HCT116 (cell line): ENCODE data around the gene CNPY2. TPM values are rescaled to one million over a fixed set of nuclear protein-coding genes. Genes with fewer than 3 reads are reported as not detected.
"Not testable (repeated sequence)": the region's sequence is repeated elsewhere in the genome, so short reads cannot be mapped to it uniquely, and the experiment has no call there.

Experiments
- ATAC-seq: fragments of 200-7000 bp; cut with Tn5 transposase; 2 replicates; pipeline ENCODE4 v1.9.1; 2020; ENCODE audit warnings: mild to moderate bottlenecking, moderate library complexity
- BruUV-seq: library from RNA; stranded (reverse); fragments of 400-500 nt; replicated peaks from 2 replicates; lab custom pipeline; 2021; lab: Mats Ljungman, UMichigan
- CTCF ChIA-PET: fragments of 300-600 bp; sonication (Branson Sonifier 250); formaldehyde crosslinking; loops from one replicate; lab custom pipeline; 2021; ENCODE audit warnings: antibody characterized with exemption; lab: Charles Lee
- POLR2A ChIA-PET: fragments of 300-600, 350-600 bp; sonication (Branson Sonifier 250); formaldehyde crosslinking; loops from one replicate; lab custom pipeline; 2021; ENCODE audit warnings: antibody characterized with exemption; lab: Charles Lee
- RAD21 ChIA-PET, 2 experiments: fragments of 300-600 bp; sonication (Branson Sonifier 250); formaldehyde crosslinking; loops; one replicate each; lab custom pipeline; 2023; ENCODE audit warnings: low total read pairs in 2 of 2; ENCODE audit not compliant: uncharacterized antibody in 2 of 2, unreplicated experiment in 2 of 2, low non-redundant PET in 1 of 2; lab: Charles Lee
- DNase-seq: peaks from one replicate; pipeline ENCODE4 v3.0.0-alpha.2; 2010; ENCODE audit warnings: low read depth, low spot score
- H2AFZ ChIP-seq: fragments of 200-600 bp; shearing (Covaris generic), sonication (generic); 2 replicates; pipeline ENCODE4 v1.6.1; 2017; ENCODE audit warnings: low read depth, mixed run types, mixed read lengths, antibody characterized with exemption, low read length; ENCODE audit not compliant: poor library complexity, severe bottlenecking
- H3K27ac ChIP-seq: 2 replicates; pipeline ENCODE4 v1.5.1; 2012; ENCODE audit warnings: low read depth, low read length
- H3K27me3 ChIP-seq: fragments of 200-600 bp; sonication (generic); 2 replicates; pipeline ENCODE4 v1.6.1; 2016; ENCODE audit warnings: mixed run types, low read length, mixed read lengths; ENCODE audit not compliant: insufficient read depth
- H3K36me3 ChIP-seq, 2 experiments: fragments of 200-500 bp in 1 of 2; fragments of 200-600 bp in 1 of 2; sonication (Bioruptor generic) in 1 of 2; sonication (generic) in 1 of 2; 2 replicates each; pipeline versions ENCODE4 v1.5.1 to v1.6.1; 2014 to 2016; ENCODE audit warnings: low read length in 2 of 2, inconsistent platforms in 1 of 2, mixed read lengths in 1 of 2, mixed run types in 1 of 2; ENCODE audit not compliant: insufficient read depth in 2 of 2, control insufficient read depth in 1 of 2
- H3K4me1 ChIP-seq, 2 experiments: fragments of 200-600 bp in 1 of 2; sonication (generic) in 1 of 2; 2 replicates each; pipeline versions ENCODE4 v1.5.1 to v1.6.1; 2012 to 2017; ENCODE audit warnings: low read length in 2 of 2, inconsistent platforms in 1 of 2, mild to moderate bottlenecking in 1 of 2, mixed read lengths in 1 of 2, mixed run types in 1 of 2, moderate library complexity in 1 of 2; ENCODE audit not compliant: insufficient read depth in 2 of 2, control insufficient read depth in 1 of 2
- H3K4me2 ChIP-seq: fragments of 200-600 bp; sonication (generic); 2 replicates; pipeline ENCODE4 v1.6.1; 2017; ENCODE audit warnings: mixed run types, low read length, mixed read lengths
- H3K4me3 ChIP-seq, 2 experiments: fragments of 200-600 bp in 1 of 2; sonication (generic) in 1 of 2; replicated peaks in 1 of 2; 2 replicates each; pipeline ENCODE4 v1.5.1; 2011 to 2016; ENCODE audit warnings: low read length in 2 of 2, control low read depth in 1 of 2, low read depth in 1 of 2, mild to moderate bottlenecking in 1 of 2, mixed read lengths in 1 of 2, mixed run types in 1 of 2
- H3K79me2 ChIP-seq: fragments of 200-600 bp; sonication (generic); 2 replicates; pipeline ENCODE4 v1.6.1; 2017; ENCODE audit warnings: mild to moderate bottlenecking, mixed run types, low read length, moderate library complexity, mixed read lengths; ENCODE audit not compliant: insufficient read depth
- H3K9ac ChIP-seq: fragments of 200-600 bp; sonication (generic); 2 replicates; pipeline ENCODE4 v1.6.1; 2016; ENCODE audit warnings: low read length, mixed read lengths
- H3K9me2 ChIP-seq: fragments of 200-600 bp; sonication (generic), shearing (Covaris generic); 2 replicates; pipeline ENCODE4 v1.6.1; 2017; ENCODE audit warnings: mixed run types, mild to moderate bottlenecking, moderate library complexity; ENCODE audit not compliant: insufficient read depth
- H3K9me3 ChIP-seq, 2 experiments: fragments of 200-500 bp in 1 of 2; fragments of 200-600 bp in 1 of 2; sonication (Bioruptor generic) in 1 of 2; sonication (generic) in 1 of 2; 2 replicates each; pipeline ENCODE4 v1.6.1; 2014 to 2017; ENCODE audit warnings: low read length in 2 of 2, mixed read lengths in 2 of 2, inconsistent platforms in 1 of 2, low read depth in 1 of 2, mild to moderate bottlenecking in 1 of 2, mixed run types in 1 of 2, moderate library complexity in 1 of 2; ENCODE audit not compliant: control insufficient read depth in 1 of 2, insufficient read depth in 1 of 2
- H4K20me1 ChIP-seq: fragments of 200-600 bp; sonication (generic), shearing (Covaris generic); 2 replicates; pipeline ENCODE4 v1.6.1; 2017; ENCODE audit warnings: mixed run types, mild to moderate bottlenecking, moderate library complexity; ENCODE audit not compliant: insufficient read depth
- CBX3 ChIP-seq: IDR thresholded peaks from 2 replicates; pipeline ENCODE4 v1.6.1; 2012; ENCODE audit warnings: low read depth
- CEBPB ChIP-seq: IDR thresholded peaks from 2 replicates; pipeline ENCODE4 v1.6.1; 2012; ENCODE audit warnings: low read depth
- EGR1 ChIP-seq: IDR thresholded peaks from 2 replicates; pipeline ENCODE4 v1.6.1; 2012; ENCODE audit warnings: low read depth
- ELF1 ChIP-seq: IDR thresholded peaks from 2 replicates; pipeline ENCODE4 v1.6.1; 2012; ENCODE audit warnings: low read depth, borderline replicate concordance
- EZH2 ChIP-seq: fragments of 200-600 bp; sonication (generic); IDR thresholded peaks from 2 replicates; pipeline ENCODE4 v1.6.1; 2017; ENCODE audit warnings: antibody characterized with exemption, mixed run types
- EZH2phosphoT487 ChIP-seq: fragments of 200-600 bp; IDR thresholded peaks from 2 replicates; pipeline ENCODE4 v1.6.1; 2018; ENCODE audit warnings: antibody characterized with exemption, borderline replicate concordance
- JUND ChIP-seq: IDR thresholded peaks from 2 replicates; pipeline ENCODE4 v1.6.1; 2012
- POLR2A ChIP-seq: IDR thresholded peaks from 2 replicates; pipeline ENCODE4 v1.7.0; 2011; ENCODE audit warnings: borderline replicate concordance; ENCODE audit not compliant: insufficient read depth, insufficient read length; ENCODE audit errors: extremely low read depth
- POLR2AphosphoS5 ChIP-seq: IDR thresholded peaks from 2 replicates; pipeline ENCODE4 v1.6.1; 2011; ENCODE audit warnings: mild to moderate bottlenecking, low read depth, low read length, moderate library complexity
- RAD21 ChIP-seq: IDR thresholded peaks from 2 replicates; pipeline ENCODE4 v1.6.1; 2012; ENCODE audit warnings: low read depth, mild to moderate bottlenecking
- SIN3A ChIP-seq: IDR thresholded peaks from 2 replicates; pipeline ENCODE4 v1.6.1; 2012; ENCODE audit warnings: low read depth
- SP1 ChIP-seq: IDR thresholded peaks from 2 replicates; pipeline ENCODE4 v1.6.1; 2012; ENCODE audit warnings: low read depth
- TCF7L2 ChIP-seq: IDR thresholded peaks from 2 replicates; pipeline ENCODE4 v1.7.0; 2011; ENCODE audit warnings: borderline replicate concordance, inconsistent platforms; ENCODE audit not compliant: insufficient read depth, insufficient read length; ENCODE audit errors: extremely low read depth
- YY1 ChIP-seq: IDR thresholded peaks from 2 replicates; pipeline ENCODE4 v1.6.1; 2011; ENCODE audit warnings: low read length, low read depth, moderate library complexity, mild to moderate bottlenecking; ENCODE audit not compliant: insufficient replicate concordance; ENCODE audit errors: extremely low read depth
- ZNF274 ChIP-seq: fragments of 200-500 bp; sonication (Bioruptor generic); IDR thresholded peaks from 2 replicates; pipeline ENCODE4 v1.6.1; 2014; ENCODE audit warnings: mild to moderate bottlenecking, low read depth, low read length, inconsistent platforms
- intact Hi-C: fragments of 100-400 bp; cut with micrococcal nuclease; formaldehyde crosslinking; loops from 2 replicates; pipeline ENCODE4 v1.10.0; 2022
- total RNA-seq: library from RNA; stranded (reverse); gene quantifications from one replicate; pipeline ENCODE4 v1.2.1, GENCODE V29; 2021; ENCODE audit not compliant: unreplicated experiment
- TF ChIP-seq, protein P1 (sequence below): IDR thresholded peaks from 2 replicates; pipeline ENCODE4 v1.6.1; 2011; ENCODE audit warnings: mild to moderate bottlenecking, low read length, moderate library complexity; ENCODE audit not compliant: insufficient replicate concordance; ENCODE audit errors: extremely low read depth

The CNPY2 gene
- total RNA-seq, 1 experiment from 2014 or later, result 109 TPM

- ATAC-seq, BruUV-seq, H3K9ac ChIP-seq, CTCF ChIA-PET, H3K36me3 ChIP-seq, H3K27me3 ChIP-seq, H3K9me2 ChIP-seq, H3K4me2 ChIP-seq, H3K4me3 ChIP-seq, H3K27ac ChIP-seq, H3K9me3 ChIP-seq, H4K20me1 ChIP-seq, DNase-seq, H3K79me2 ChIP-seq, H2AFZ ChIP-seq: not testable (repeated sequence)
- RAD21 ChIA-PET, result interaction anchor here in 1 of 2 experiments (0.6 kb wide), 1 partner anchor 106 kb away, joined by 4 read pairs; no protein-coding TSS in a partner anchor
- POLR2A ChIA-PET, result interaction anchor here (1.4 kb wide), 1 partner anchor 24 kb away, joined by 3 read pairs; the partner anchor contains the start of gene STAT2
- intact Hi-C loops, result loop anchor here (2.0 kb wide), 1 partner anchor 25 kb away; the partner anchor contains the start of gene STAT2
- H3K4me1 ChIP-seq, result peaks cover 11 to 24% of the 10 kb centered on the region in 2 experiments
Observed at GRCh38 chr12:56335527-56335926, 19.7 kb upstream of the CNPY2 start.

DNA sequence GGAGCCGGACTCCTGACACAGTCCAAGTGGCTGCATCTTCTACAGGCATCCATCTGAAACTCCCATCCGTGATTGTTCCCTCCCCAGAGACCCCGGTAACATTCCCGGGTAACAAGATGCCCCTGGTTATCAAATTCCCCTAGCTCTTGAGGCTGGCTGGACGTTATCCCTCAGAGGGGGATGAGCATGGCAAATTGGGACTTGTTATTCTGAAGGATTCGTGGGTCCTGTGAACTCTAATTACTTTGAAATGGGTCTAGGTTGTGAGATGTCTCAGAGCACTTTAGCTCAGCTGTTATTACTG lies 18.7 kb upstream of the CNPY2 start:
- H3K27me3 ChIP-seq, result no peaks in the 10 kb centered on the region
- no peaks in the 10 kb centered on the region for H3K36me3 ChIP-seq
- peaks cover 11 to 24% of the 10 kb centered on the region in 2 experiments for H3K4me1 ChIP-seq
- peak overlapping the region; percentile 93 for H3K9ac ChIP-seq
- H3K9me2 ChIP-seq, result no peaks in the 10 kb centered on the region
- no peak for DNase-seq
- H3K4me3 ChIP-seq, result peak overlapping the region; percentile 68 to 87
- CTCF ChIA-PET, result interaction anchor here (3.1 kb wide), 1 partner anchor 18 kb away, joined by 10 read pairs; the partner anchor contains the start of gene CNPY2
- RAD21 ChIA-PET, result no interaction called here
- TSS peak; percentile 99 for BruUV-seq
- POLR2A ChIA-PET, result interaction anchor here (1.4 kb wide), 1 partner anchor 25 kb away, joined by 3 read pairs; the partner anchor contains the start of gene STAT2
- peak overlapping the region; percentile 66 for H3K27ac ChIP-seq
- peak overlapping the region; percentile 95 for H3K4me2 ChIP-seq
- no peaks in the 10 kb centered on the region for H3K9me3 ChIP-seq
- 0 out of 2 replicates have a peak, but pooled peaks have one; percentile 3 for ATAC-seq
- peaks cover 7% of the 10 kb centered on the region for H3K79me2 ChIP-seq
- H2AFZ ChIP-seq, result no peak overlapping the region
- intact Hi-C loops, result loop anchor here (2.0 to 5.0 kb wide), 2 partner anchors 26 to 128 kb away; partner anchors contain the start of gene STAT2
- no peaks in the 10 kb centered on the region for H4K20me1 ChIP-seq
- no peak for TF ChIP-seq EZH2
- no peak for TF ChIP-seq TCF7L2
- no peak for TF ChIP-seq RAD21
- no peak for TF ChIP-seq EZH2phosphoT487
- no peak for TF ChIP-seq JUND
- no peak for TF ChIP-seq SIN3A
- TF ChIP-seq SP1, result no peak
- TF ChIP-seq ELF1, result no peak
- no peak for TF ChIP-seq CBX3
- TF ChIP-seq, protein P1, sequence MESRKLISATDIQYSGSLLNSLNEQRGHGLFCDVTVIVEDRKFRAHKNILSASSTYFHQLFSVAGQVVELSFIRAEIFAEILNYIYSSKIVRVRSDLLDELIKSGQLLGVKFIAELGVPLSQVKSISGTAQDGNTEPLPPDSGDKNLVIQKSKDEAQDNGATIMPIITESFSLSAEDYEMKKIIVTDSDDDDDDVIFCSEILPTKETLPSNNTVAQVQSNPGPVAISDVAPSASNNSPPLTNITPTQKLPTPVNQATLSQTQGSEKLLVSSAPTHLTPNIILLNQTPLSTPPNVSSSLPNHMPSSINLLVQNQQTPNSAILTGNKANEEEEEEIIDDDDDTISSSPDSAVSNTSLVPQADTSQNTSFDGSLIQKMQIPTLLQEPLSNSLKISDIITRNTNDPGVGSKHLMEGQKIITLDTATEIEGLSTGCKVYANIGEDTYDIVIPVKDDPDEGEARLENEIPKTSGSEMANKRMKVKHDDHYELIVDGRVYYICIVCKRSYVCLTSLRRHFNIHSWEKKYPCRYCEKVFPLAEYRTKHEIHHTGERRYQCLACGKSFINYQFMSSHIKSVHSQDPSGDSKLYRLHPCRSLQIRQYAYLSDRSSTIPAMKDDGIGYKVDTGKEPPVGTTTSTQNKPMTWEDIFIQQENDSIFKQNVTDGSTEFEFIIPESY, result no peak
- TF ChIP-seq EGR1, result no peak
- no peak for TF ChIP-seq POLR2AphosphoS5
- no peak for TF ChIP-seq POLR2A
- no peak for TF ChIP-seq YY1
- no peak for TF ChIP-seq CEBPB
- no peak for TF ChIP-seq ZNF274
